Mesendoderm (in vitro differentiated cells): ENCODE measurements around the gene CADM2.
"Not testable (repeated sequence)": the region's sequence is repeated elsewhere in the genome, so short reads cannot be mapped to it uniquely, and the experiment has no call there.

Source experiments
- DNase-seq: peaks from one replicate; pipeline ENCODE4 v3.0.0; 2013
- H2AK5ac ChIP-seq: 2 replicates; pipeline ENCODE4 v1.6.1; 2013; ENCODE audit warnings: low read length, inconsistent platforms
- H2BK120ac ChIP-seq: 2 replicates; pipeline ENCODE4 v1.6.1; 2013; ENCODE audit warnings: low read depth, mild to moderate bottlenecking, low read length, moderate library complexity, mixed read lengths
- H2BK15ac ChIP-seq: replicated peaks from 2 replicates; pipeline ENCODE4 v1.6.1; 2013; ENCODE audit warnings: low read depth, mild to moderate bottlenecking, moderate library complexity
- H2BK5ac ChIP-seq: 2 replicates; pipeline ENCODE4 v1.6.1; 2013; ENCODE audit warnings: low read length, inconsistent platforms
- H3K18ac ChIP-seq: 2 replicates; pipeline ENCODE4 v1.6.1; 2013; ENCODE audit warnings: mild to moderate bottlenecking, low read length, mixed read lengths
- H3K23ac ChIP-seq: one replicate; pipeline ENCODE4 v1.6.1; 2013; ENCODE audit warnings: low read length
- H3K27ac ChIP-seq: 2 replicates; pipeline ENCODE4 v1.5.1; 2013; ENCODE audit warnings: low read depth, mild to moderate bottlenecking, inconsistent platforms, low read length, moderate library complexity
- H3K27me3 ChIP-seq: 2 replicates; pipeline ENCODE4 v1.6.1; 2013; ENCODE audit warnings: low read length, control low read depth, mild to moderate bottlenecking, inconsistent platforms; ENCODE audit not compliant: insufficient read depth, poor library complexity
- H3K36me3 ChIP-seq: 2 replicates; pipeline ENCODE4 v1.6.1; 2013; ENCODE audit warnings: low read length, inconsistent platforms; ENCODE audit not compliant: control insufficient read depth, insufficient read depth
- H3K4ac ChIP-seq: one replicate; pipeline ENCODE4 v1.6.1; 2013; ENCODE audit warnings: low read depth, mild to moderate bottlenecking, low read length, moderate library complexity
- H3K4me1 ChIP-seq: 2 replicates; pipeline ENCODE4 v1.6.1; 2013; ENCODE audit warnings: low read depth, low read length, inconsistent platforms; ENCODE audit not compliant: control insufficient read depth
- H3K4me2 ChIP-seq: 2 replicates; pipeline ENCODE4 v1.6.1; 2013; ENCODE audit warnings: low read length
- H3K4me3 ChIP-seq: 2 replicates; pipeline ENCODE4 v1.5.1; 2013; ENCODE audit warnings: mild to moderate bottlenecking, low read length
- H3K56ac ChIP-seq: one replicate; pipeline ENCODE4 v1.6.1; 2013; ENCODE audit warnings: low read length
- H3K79me1 ChIP-seq: 2 replicates; pipeline ENCODE4 v1.6.1; 2013; ENCODE audit warnings: low read length, inconsistent platforms
- H3K79me2 ChIP-seq: 2 replicates; pipeline ENCODE4 v1.6.1; 2013; ENCODE audit warnings: mild to moderate bottlenecking, low read length; ENCODE audit not compliant: control insufficient read depth, insufficient read depth
- H3K9ac ChIP-seq: 2 replicates; pipeline ENCODE4 v1.6.1; 2013; ENCODE audit warnings: low read length, inconsistent platforms
- H4K5ac ChIP-seq: one replicate; pipeline ENCODE4 v1.6.1; 2013; ENCODE audit warnings: low read length
- H4K8ac ChIP-seq: one replicate; pipeline ENCODE4 v1.6.1; 2013; ENCODE audit warnings: low read depth, mild to moderate bottlenecking, control low read depth, low read length, moderate library complexity
- WGBS: extraction: QIAGEN DNeasy Blood & Tissue Kit; methylation state at CpG from one replicate; pipeline ENCODE4 v1.1.7; 2013; ENCODE audit warnings: low lambda C conversion rate, missing lambda C conversion rate; ENCODE audit not compliant: insufficient coverage; ENCODE audit errors: extremely low coverage; 5-methylcytosine and 5-hydroxymethylcytosine counted together

CADM2 gene

DNA sequence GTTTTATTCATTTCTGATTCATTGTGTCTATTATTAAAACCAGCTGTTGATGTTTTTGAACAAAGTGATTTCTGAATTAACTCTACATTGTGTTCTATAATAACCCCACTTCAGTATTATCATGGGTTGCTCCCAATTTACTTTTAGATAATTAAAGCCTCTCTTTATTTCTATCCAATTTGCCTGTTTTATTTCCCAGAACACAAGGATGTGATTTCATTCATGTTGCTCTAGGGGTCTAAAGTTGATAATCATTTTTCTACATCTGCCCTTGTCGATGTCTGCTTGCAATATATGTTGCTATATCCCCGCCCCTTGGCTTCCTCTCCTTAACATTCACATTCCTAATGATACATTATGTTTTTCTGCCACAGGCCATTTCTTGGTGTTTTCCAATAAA lies 747.3 kb downstream of the CADM2 start:
- Histone ChIP-seq H3K23ac (no peak overlapping the region), H3K56ac (no peak overlapping the region), H3K18ac (no peak overlapping the region), H4K5ac (no peak overlapping the region), H2BK15ac (no peak overlapping the region), H3K4ac (no peak overlapping the region), H3K79me2 (no peaks in the 10 kb centered on the region), H3K4me3 (no peak overlapping the region), H3K4me1 (no peaks in the 10 kb centered on the region), H3K27me3 (no peaks in the 10 kb centered on the region), H3K9ac (no peak overlapping the region), H2BK5ac (no peak overlapping the region), H3K4me2 (no peak overlapping the region), H2BK120ac (no peak overlapping the region), H4K8ac (no peak overlapping the region), H3K27ac (no peak overlapping the region), H2AK5ac (no peak overlapping the region), H3K36me3 (no peaks in the 10 kb centered on the region), H3K79me1 (no peaks in the 10 kb centered on the region)
- WGBS = no CpG with 5 or more reads among the region's 2 CpGs
- DNase-seq = no peak

DNA sequence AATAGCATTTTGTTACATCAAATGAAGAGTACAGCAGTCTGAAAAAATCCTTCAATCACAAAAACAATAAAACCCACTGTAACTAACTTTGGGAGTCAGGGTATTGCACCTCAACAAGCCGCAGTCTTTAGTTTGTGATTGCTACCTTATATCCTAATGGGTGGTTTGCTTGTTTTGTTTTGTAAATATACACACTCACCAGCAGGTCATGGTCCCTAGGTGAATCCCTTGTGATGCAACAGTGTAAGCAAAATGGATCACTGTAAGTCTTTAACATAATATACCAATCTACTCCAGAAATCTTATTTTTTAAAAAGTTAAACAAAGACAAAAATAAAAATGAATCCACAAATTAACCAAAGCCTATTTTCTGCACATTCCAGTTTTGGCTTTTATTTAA lies 749.5 kb downstream of the CADM2 start:
- H2AK5ac ChIP-seq, H3K79me2 ChIP-seq, H3K36me3 ChIP-seq, H4K8ac ChIP-seq, H3K9ac ChIP-seq, H3K4me2 ChIP-seq, H4K5ac ChIP-seq, H3K4me3 ChIP-seq, H3K4ac ChIP-seq, H2BK120ac ChIP-seq, H2BK15ac ChIP-seq, H3K79me1 ChIP-seq, H3K4me1 ChIP-seq, H3K27me3 ChIP-seq, H2BK5ac ChIP-seq, H3K23ac ChIP-seq, H3K27ac ChIP-seq, H3K18ac ChIP-seq, H3K56ac ChIP-seq: not testable (repeated sequence)
- no CpG with 5 or more reads among the region's 1 CpG for WGBS
- DNase-seq = peak; percentile 4

DNA sequence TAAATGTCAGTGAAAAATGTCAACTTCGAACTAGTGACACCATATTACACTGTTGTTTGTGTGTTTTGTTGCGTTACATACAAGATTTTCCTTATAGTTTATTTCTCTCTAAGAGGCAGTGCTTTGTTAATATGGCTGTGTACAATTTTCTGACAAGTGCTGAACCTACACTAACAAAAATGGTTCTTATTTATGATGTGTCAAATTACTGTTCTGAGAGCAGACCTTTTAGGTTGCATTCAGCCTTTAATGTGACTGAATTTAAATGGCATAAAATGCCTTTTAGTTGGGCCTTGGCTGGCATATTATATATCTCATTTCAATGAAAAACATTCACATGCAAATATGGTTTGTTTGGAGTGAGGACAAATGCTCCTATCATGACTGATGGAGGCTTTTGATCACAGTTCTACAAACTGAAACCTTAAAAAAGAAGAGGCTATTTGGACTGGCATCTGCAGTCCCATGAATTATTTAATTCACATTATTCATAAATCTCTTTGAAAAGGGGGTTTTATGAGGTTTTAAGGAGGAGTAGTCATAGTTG lies 750.6 kb downstream of the CADM2 start:
- Histone ChIP-seq H4K8ac (no peak overlapping the region), H3K23ac (no peak overlapping the region), H2BK120ac (no peak overlapping the region), H2BK5ac (no peak overlapping the region), H3K27me3 (no peaks in the 10 kb centered on the region), H3K4me3 (no peak overlapping the region), H3K9ac (no peak overlapping the region), H3K79me1 (no peaks in the 10 kb centered on the region), H3K79me2 (no peaks in the 10 kb centered on the region), H2AK5ac (no peak overlapping the region), H3K27ac (no peak overlapping the region), H4K5ac (no peak overlapping the region), H2BK15ac (no peak overlapping the region), H3K4me1 (no peaks in the 10 kb centered on the region), H3K4me2 (no peak overlapping the region), H3K4ac (no peak overlapping the region), H3K56ac (no peak overlapping the region), H3K18ac (no peak overlapping the region), H3K36me3 (no peaks in the 10 kb centered on the region)
- WGBS = no CpG with 5 or more reads among the region's 2 CpGs
- DNase-seq = no peak

DNA sequence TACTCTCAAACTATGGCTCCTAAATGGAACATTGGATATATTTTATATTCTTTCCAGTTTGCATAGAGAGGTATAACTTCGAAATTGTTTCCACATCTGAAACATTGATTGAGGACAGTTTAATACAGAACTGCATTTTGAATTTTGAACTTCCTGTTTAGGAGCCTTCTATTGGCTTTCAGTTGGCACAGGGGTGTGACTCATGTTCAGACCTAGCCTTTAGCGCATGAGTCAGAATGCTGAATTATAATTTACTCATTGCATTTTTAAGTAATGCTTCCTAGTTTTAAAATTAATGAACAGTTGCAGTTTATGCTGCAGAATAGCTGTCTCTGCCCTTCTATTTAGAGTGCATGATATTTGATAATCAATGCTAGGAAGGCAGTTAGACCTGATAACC lies 751.7 kb downstream of the CADM2 start:
- H3K4ac ChIP-seq = no peak overlapping the region
- no peaks in the 10 kb centered on the region for H3K79me2 ChIP-seq
- no peak overlapping the region for H4K5ac ChIP-seq
- H3K27ac ChIP-seq = no peak overlapping the region
- H3K79me1 ChIP-seq = no peaks in the 10 kb centered on the region
- H2AK5ac ChIP-seq = no peak overlapping the region
- H4K8ac ChIP-seq = no peak overlapping the region
- WGBS = no CpG with 5 or more reads among the region's 2 CpGs
- DNase-seq = no peak
- H3K4me1 ChIP-seq = no peaks in the 10 kb centered on the region
- H3K56ac ChIP-seq = no peak overlapping the region
- no peak overlapping the region for H2BK15ac ChIP-seq
- H3K18ac ChIP-seq = no peak overlapping the region
- no peak overlapping the region for H3K9ac ChIP-seq
- H2BK120ac ChIP-seq = no peak overlapping the region
- no peaks in the 10 kb centered on the region for H3K27me3 ChIP-seq
- no peak overlapping the region for H3K4me3 ChIP-seq
- no peak overlapping the region for H2BK5ac ChIP-seq
- H3K36me3 ChIP-seq = no peaks in the 10 kb centered on the region
- no peak overlapping the region for H3K23ac ChIP-seq
- no peak overlapping the region for H3K4me2 ChIP-seq

DNA sequence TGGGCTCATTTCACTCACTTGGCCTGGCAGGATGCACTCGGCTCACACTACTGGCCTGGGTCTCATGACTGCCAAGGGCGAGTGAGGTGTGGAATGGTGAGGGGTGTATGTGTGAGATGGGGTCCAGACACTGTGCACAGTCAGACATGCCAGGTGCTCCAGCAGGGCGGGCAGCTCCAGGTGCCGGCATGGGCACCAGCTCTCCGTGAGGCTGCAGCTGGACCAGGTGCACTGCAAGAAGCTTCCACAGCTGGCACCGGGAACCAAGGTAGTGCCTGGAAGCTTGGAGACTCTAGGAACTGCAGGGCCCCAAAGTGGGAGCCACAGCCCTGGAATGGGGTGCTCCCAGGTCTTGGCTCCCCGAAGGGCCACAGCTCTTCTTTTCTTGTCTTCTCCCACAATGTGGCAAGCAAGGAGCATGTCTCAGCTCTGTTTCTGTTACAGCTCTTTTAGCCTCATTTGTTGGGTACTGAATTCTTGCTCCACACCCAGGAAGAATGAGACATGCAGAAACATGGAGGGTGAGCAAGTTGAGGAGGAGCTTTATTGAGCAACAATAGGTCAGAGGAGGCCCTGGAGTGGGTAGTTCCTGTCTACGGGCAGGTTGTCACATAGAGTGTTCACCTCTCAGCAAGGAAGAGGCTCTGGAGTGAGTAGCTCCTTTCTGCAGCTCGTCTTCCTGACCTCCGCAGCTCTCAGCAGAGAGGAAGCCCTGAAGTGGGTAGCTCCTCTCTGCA lies 762.8 kb downstream of the CADM2 start:
- no peak overlapping the region for H2BK5ac ChIP-seq
- H3K4ac ChIP-seq = no peak overlapping the region
- H3K79me1 ChIP-seq = no peaks in the 10 kb centered on the region
- no peaks in the 10 kb centered on the region for H3K79me2 ChIP-seq
- WGBS = no CpG with 5 or more reads among the region's 10 CpGs
- no peak overlapping the region for H2BK120ac ChIP-seq
- no peaks in the 10 kb centered on the region for H3K27me3 ChIP-seq
- no peak overlapping the region for H3K4me2 ChIP-seq
- H2BK15ac ChIP-seq = no peak overlapping the region
- no peak overlapping the region for H3K9ac ChIP-seq
- no peaks in the 10 kb centered on the region for H3K36me3 ChIP-seq
- H3K4me1 ChIP-seq = no peaks in the 10 kb centered on the region
- no peak overlapping the region for H4K8ac ChIP-seq
- no peak overlapping the region for H3K23ac ChIP-seq
- H3K27ac ChIP-seq = no peak overlapping the region
- H3K56ac ChIP-seq = no peak overlapping the region
- H3K18ac ChIP-seq = no peak overlapping the region
- no peak overlapping the region for H3K4me3 ChIP-seq
- no peak overlapping the region for H4K5ac ChIP-seq
- DNase-seq = no peak
- no peak overlapping the region for H2AK5ac ChIP-seq

DNA sequence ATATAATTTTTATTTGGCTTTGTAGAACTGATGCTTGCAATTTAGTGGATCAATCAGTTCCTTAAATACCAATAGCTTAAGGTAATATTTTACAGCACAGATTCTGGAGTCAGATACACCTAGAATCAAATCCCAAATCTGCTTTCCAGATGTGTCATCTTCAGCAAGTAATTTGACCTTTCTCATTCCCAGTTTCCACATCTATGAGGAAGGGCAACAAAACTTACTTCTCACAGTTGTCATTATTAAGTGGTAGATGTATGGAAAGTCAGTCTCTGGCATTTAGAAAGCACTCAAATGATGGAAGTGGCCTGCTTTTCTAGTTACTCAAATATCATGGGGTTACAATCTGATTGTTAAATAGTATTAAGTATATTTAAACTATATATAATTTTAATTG lies 767.0 kb downstream of the CADM2 start:
- H2AK5ac ChIP-seq = no peak overlapping the region
- H2BK5ac ChIP-seq = no peak overlapping the region
- H4K5ac ChIP-seq = no peak overlapping the region
- H3K4me1 ChIP-seq = no peaks in the 10 kb centered on the region
- no peak overlapping the region for H2BK15ac ChIP-seq
- no peak overlapping the region for H3K4me2 ChIP-seq
- no peaks in the 10 kb centered on the region for H3K36me3 ChIP-seq
- H3K27ac ChIP-seq = no peak overlapping the region
- no peak overlapping the region for H3K23ac ChIP-seq
- H3K4me3 ChIP-seq = no peak overlapping the region
- DNase-seq = no peak
- H3K79me2 ChIP-seq = no peaks in the 10 kb centered on the region
- no peak overlapping the region for H2BK120ac ChIP-seq
- no peak overlapping the region for H3K56ac ChIP-seq
- H3K9ac ChIP-seq = no peak overlapping the region
- no peak overlapping the region for H3K18ac ChIP-seq
- H4K8ac ChIP-seq = no peak overlapping the region
- H3K79me1 ChIP-seq = no peaks in the 10 kb centered on the region
- no peak overlapping the region for H3K4ac ChIP-seq
- no peaks in the 10 kb centered on the region for H3K27me3 ChIP-seq
